Measurements from ENCODE around the gene SIGLEC8. TPM values are rescaled to one million over a fixed set of nuclear protein-coding genes. Genes with fewer than 3 reads are reported as not detected.

Gene SIGLEC8
- total RNA-seq, 4 donors from 2014 or later = 0.45 to 0.49 TPM; not detected in 2

DNA sequence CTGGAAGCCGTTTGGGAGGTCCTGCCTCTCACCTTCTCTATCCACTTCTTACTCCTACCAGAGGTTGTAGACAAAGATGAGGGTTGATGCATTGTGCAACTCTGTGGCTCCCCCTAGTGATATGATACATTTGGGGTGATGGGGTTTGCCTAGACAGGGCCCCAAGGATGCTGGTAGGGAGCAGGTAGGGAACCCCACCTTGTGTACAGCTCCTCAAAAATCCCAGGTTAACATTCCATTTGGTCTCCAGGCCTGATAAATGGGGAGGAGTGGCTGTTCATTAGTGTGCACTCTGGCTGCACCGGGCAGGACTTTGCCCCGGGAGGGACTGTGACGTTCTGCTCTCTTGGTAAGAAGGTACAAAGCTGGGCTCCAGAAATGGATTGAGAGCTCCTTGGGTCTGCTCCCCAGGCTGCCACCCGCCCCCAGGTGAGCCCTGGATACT lies 19.2 kb downstream of the SIGLEC8 start:
- Histone ChIP-seq H3K27me3 (no peaks in the 10 kb centered on the region), H3K27ac (no peak overlapping the region), H3K4me1 (no peaks in the 10 kb centered on the region), H3K9me3 (no peaks in the 10 kb centered on the region), H3K4me3 (replicated peaks in 1 of 3) (no peak overlapping the region), H3K36me3 (no peaks in the 10 kb centered on the region)
- intact Hi-C loops (cut with DNase I) = no loop called here
- TF ChIP-seq CTCF (IDR thresholded peaks at IDR 0.05) = peak in 3 of 6 experiments; percentile 7 to 16 (median 11)
- TF ChIP-seq POLR2A (IDR thresholded peaks at IDR 0.05) = no peak
- WGBS, 2 donors = 45 to 51% methylated on average over 4 to 5 of the region's 5 CpGs
- DNase-seq = no peak

- no peak for TF ChIP-seq POLR2A (IDR thresholded peaks at IDR 0.05)
- no peak for TF ChIP-seq CTCF (IDR thresholded peaks at IDR 0.05)
- no peak for DNase-seq
- Histone ChIP-seq H3K36me3 (no peaks in the 10 kb centered on the region), H3K27ac (no peak overlapping the region), H3K27me3 (no peaks in the 10 kb centered on the region), H3K9me3 (no peaks in the 10 kb centered on the region), H3K4me1 (no peaks in the 10 kb centered on the region), H3K4me3 (replicated peaks in 1 of 3) (no peak overlapping the region)
- whole genome bisulfite sequencing, 2 donors = 79 to 83% methylated on average over 1 of the region's 1 CpG
- intact Hi-C loops (cut with DNase I) = no loop called here
Measured at GRCh38 chr19:51434456-51434855, 23.8 kb downstream of the SIGLEC8 start.

DNA sequence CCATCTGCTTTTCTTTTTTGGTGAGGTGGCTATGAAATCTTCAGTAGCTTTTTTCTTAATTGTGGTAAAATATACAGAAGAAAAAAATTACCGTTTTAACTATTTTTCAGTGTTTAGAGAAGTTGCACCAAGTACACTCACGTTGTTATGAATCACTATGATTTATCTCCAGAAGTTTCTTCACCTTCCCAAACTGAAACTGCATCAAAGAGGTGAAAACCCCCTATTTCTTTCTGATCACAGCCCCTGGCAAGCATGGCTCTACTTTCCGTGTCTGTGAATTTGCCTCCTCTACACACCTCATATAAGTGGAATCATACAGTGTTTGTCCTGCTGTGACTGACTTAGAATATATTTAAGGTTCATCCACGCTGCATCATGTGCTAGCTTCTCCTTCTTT lies 25.2 kb downstream of the SIGLEC8 start:
- TF ChIP-seq POLR2A (IDR thresholded peaks at IDR 0.05) (no peak), CTCF (IDR thresholded peaks at IDR 0.05) (no peak)
- Histone ChIP-seq H3K4me1 (no peaks in the 10 kb centered on the region), H3K9me3 (no peaks in the 10 kb centered on the region), H3K36me3 (no peaks in the 10 kb centered on the region), H3K27me3 (no peaks in the 10 kb centered on the region), H3K27ac (no peak overlapping the region), H3K4me3 (replicated peaks in 1 of 3) (no peak overlapping the region)
- no peak for DNase-seq
- intact Hi-C loops (cut with DNase I) = no loop called here
- WGBS, 2 donors = 57 to 70% methylated on average over 4 of the region's 4 CpGs

DNA sequence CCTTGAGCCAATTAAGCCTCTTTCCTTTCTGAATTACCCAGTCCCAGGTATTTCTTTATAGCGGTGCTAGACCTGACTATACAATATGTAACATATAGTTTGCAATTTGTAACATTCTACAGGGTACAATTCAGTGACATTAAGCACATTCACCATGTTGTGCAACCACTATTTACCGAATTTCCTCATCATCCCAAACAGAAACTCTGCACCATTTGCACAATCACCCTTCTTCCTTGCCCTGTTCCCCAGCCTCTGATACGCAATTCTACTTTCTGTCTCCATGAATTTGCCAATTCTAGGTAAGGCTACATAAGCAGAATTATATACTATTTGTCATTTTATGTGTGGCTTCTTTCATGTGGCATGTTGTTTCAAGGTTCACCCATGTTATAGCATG lies 27.1 kb downstream of the SIGLEC8 start:
- intact Hi-C loops (cut with DNase I) = no loop called here
- Histone ChIP-seq H3K27me3 (no peaks in the 10 kb centered on the region), H3K4me3 (replicated peaks in 1 of 3) (no peak overlapping the region), H3K27ac (no peak overlapping the region), H3K36me3 (no peaks in the 10 kb centered on the region), H3K4me1 (no peaks in the 10 kb centered on the region), H3K9me3 (no peaks in the 10 kb centered on the region)
- no peak for TF ChIP-seq CTCF (IDR thresholded peaks at IDR 0.05)
- TF ChIP-seq POLR2A (IDR thresholded peaks at IDR 0.05) = no peak
- DNase-seq = no peak
- 53 to 70% methylated on average over 3 of the region's 3 CpGs for WGBS, 2 donors

- no peaks in the 10 kb centered on the region for H3K27me3 ChIP-seq
- WGBS, 2 donors = 66 to 67% methylated on average over 3 of the region's 3 CpGs
- no peak for TF ChIP-seq POLR2A (IDR thresholded peaks at IDR 0.05)
- TF ChIP-seq CTCF (IDR thresholded peaks at IDR 0.05) = no peak
- H3K27ac ChIP-seq = no peak overlapping the region
- H3K9me3 ChIP-seq = no peaks in the 10 kb centered on the region
- intact Hi-C loops (cut with DNase I) = no loop called here
- DNase-seq = no peak
- no peak overlapping the region for H3K4me3 ChIP-seq (replicated peaks in 1 of 3)
- no peaks in the 10 kb centered on the region for H3K36me3 ChIP-seq
- H3K4me1 ChIP-seq = no peaks in the 10 kb centered on the region
Measured at GRCh38 chr19:51430221-51430620, 28.0 kb downstream of the SIGLEC8 start.
